ENCODE measurements around the gene SLC16A4. TPM values are rescaled to one million over a fixed set of nuclear protein-coding genes. Genes with fewer than 3 reads are reported as not detected.

Gene SLC16A4
- total and polyA plus RNA-seq, 2 of the 8 experiments (the other 6 are each of a cell fraction or from before 2014, with no cell fraction given): 0.30 to 0.43 TPM

GRCh38 chr1:110411173-110411735 is 20.4 kb upstream of the SLC16A4 start:
- FAIRE-seq (no peak), DNase-seq (ENCODE audit: low read depth in 1 of 2, low spot score in 2 of 2) (no peak)
- ChIA-PET CTCF (ENCODE audit: partially characterized antibody) (interaction anchor here (0.6 to 22.7 kb wide), 22 partner anchors 9 to 825 kb away, joined by 3 to 828 read pairs (median 4); partner anchors contain the start of genes KCNC4 and PROK1), POLR2A (ENCODE audit: partially characterized antibody) (interaction anchor here (0.6 to 1.1 kb wide), 4 partner anchors 22 to 54 kb away, joined by 3 to 4 read pairs (median 3); no protein-coding TSS in a partner anchor)
- H3K9ac ChIP-seq (replicated peaks in 1 of 4; ENCODE audit: extremely low read depth in 1 of 4, low read depth in 3 of 4, low read length in 3 of 4): no peak overlapping the region
- no peak overlapping the region for H4K8ac ChIP-seq (ENCODE audit: extremely low read depth, insufficient read depth, low read length)
- H3K4me1 ChIP-seq (replicated peaks in 1 of 4; ENCODE audit: control insufficient read depth in 3 of 4, insufficient read depth in 4 of 4, low read length in 3 of 4): peaks cover 0 to under 1% (median 0%) of the 10 kb centered on the region in 4 experiments; a peak in 4 of 7 replicates
- no peaks in the 10 kb centered on the region for H3K9me3 ChIP-seq (ENCODE audit: insufficient read depth in 2 of 2, low read depth in 1 of 2, low read length in 1 of 2)
- H2AK5ac ChIP-seq (ENCODE audit: low read depth, low read length): no peak overlapping the region
- no peak overlapping the region for H3K23ac ChIP-seq (ENCODE audit: insufficient read length)
- H4K5ac ChIP-seq (ENCODE audit: insufficient read length, low read depth, low read length): no peak overlapping the region
- no peak overlapping the region for H3K18ac ChIP-seq (ENCODE audit: extremely low read depth, low read length)
- no peaks in the 10 kb centered on the region for H4K20me1 ChIP-seq (replicated peaks in 1 of 2; ENCODE audit: control insufficient read depth in 1 of 2, insufficient read depth in 2 of 2, low read length in 2 of 2)
- H3K27me3 ChIP-seq (replicated peaks in 1 of 4; ENCODE audit: control insufficient read depth in 3 of 4, extremely low read depth in 1 of 4, insufficient read depth in 3 of 4, low read length in 3 of 4): 0 out of 7 replicates have a peak, but pooled peaks cover 0 to 3% (median 0%) of the 10 kb centered on the region in 4 experiments
- no peak overlapping the region for H2BK20ac ChIP-seq (ENCODE audit: low read length)
- H2AFZ ChIP-seq (ENCODE audit: low read length): no peak overlapping the region
- H3K4me3 ChIP-seq (ENCODE audit: extremely low read depth in 1 of 4, insufficient read depth in 2 of 4, low read depth in 3 of 4, low read length in 4 of 4): no peak overlapping the region
- no peak for TF ChIP-seq CTBP2 (IDR thresholded peaks at IDR 0.05; ENCODE audit: borderline replicate concordance, insufficient read depth, insufficient read length, low read length)
- TF ChIP-seq SP1 (IDR thresholded peaks at IDR 0.05; ENCODE audit: low read depth, low read length): no peak
- TF ChIP-seq KDM5A (IDR thresholded peaks at IDR 0.05; ENCODE audit: low read length): no peak
- no peak for TF ChIP-seq EP300 (IDR thresholded peaks at IDR 0.05; ENCODE audit: borderline replicate concordance in 1 of 2, low read depth in 2 of 2, low read length in 2 of 2)
- H3K23me2 ChIP-seq (ENCODE audit: low read depth, low read length): peaks cover 3% of the 10 kb centered on the region; the same call in 1 of the 2 replicates
- H3K56ac ChIP-seq (replicated peaks; ENCODE audit: insufficient read length, low read depth, low read length): no peak overlapping the region
- 83% methylated on average over 7 of the region's 7 CpGs; no CpG with 5 or more reads in 1 of the 2 experiments for WGBS, 2 experiments (ENCODE audit: extremely low coverage in 1 of 2, insufficient coverage in 1 of 2, insufficient read length in 1 of 2, insufficient replicate concordance in 2 of 2, low coverage in 1 of 2, low lambda C conversion rate in 2 of 2, missing lambda C conversion rate in 1 of 2)
- no peaks in the 10 kb centered on the region for H3K36me3 ChIP-seq (ENCODE audit: control insufficient read depth in 2 of 4, insufficient read depth in 4 of 4, low read length in 3 of 4)
- no peak overlapping the region for H2BK5ac ChIP-seq (ENCODE audit: low read depth, low read length)
- H2BK12ac ChIP-seq (ENCODE audit: low read depth, low read length): no peak overlapping the region
- H2BK120ac ChIP-seq (replicated peaks; ENCODE audit: low read depth, low read length): no peak overlapping the region
- no peak overlapping the region for H3K4ac ChIP-seq (replicated peaks; ENCODE audit: insufficient read length, low read depth, low read length)
- no peaks in the 10 kb centered on the region for H3K79me1 ChIP-seq (ENCODE audit: low read depth, low read length)
- H4K91ac ChIP-seq (replicated peaks; ENCODE audit: insufficient read length, low read length): no peak overlapping the region
- peaks cover 0 to 7% of the 10 kb centered on the region in 2 experiments; a peak in 2 of 4 replicates for H3K79me2 ChIP-seq (ENCODE audit: control insufficient read depth in 1 of 2, insufficient read depth in 2 of 2, low read length in 2 of 2)
- no peak overlapping the region for H3K27ac ChIP-seq (ENCODE audit: low read depth, low read length)
- no peak overlapping the region for H3K4me2 ChIP-seq (ENCODE audit: insufficient read depth in 1 of 2, low read depth in 2 of 2, low read length in 2 of 2)
- no peak overlapping the region for H3K14ac ChIP-seq (ENCODE audit: insufficient read length)
- H2BK15ac ChIP-seq (ENCODE audit: low read length): no peak overlapping the region

Measured in H1 (cell line).